NCI-H2196 (cell line): ENCODE results near the gene GOLGA8B.
"Not testable (repeated sequence)": the region's sequence is repeated elsewhere in the genome, so short reads cannot be mapped to it uniquely, and the experiment has no call there.

Source experiments
- DNase-seq: peaks from one replicate; lab custom pipeline; 2025; ENCODE audit not compliant: unreplicated experiment; lab: John Stamatoyannopoulos, UW

Gene GOLGA8B

GRCh38 chr15:34564711-34565110 is 18.7 kb downstream of the GOLGA8B start:
- not testable (repeated sequence) for DNase-seq

- DNase-seq = not testable (repeated sequence)
Measured at GRCh38 chr15:34560814-34561213, 22.6 kb downstream of the GOLGA8B start.

GRCh38 chr15:34559764-34560163 is 23.7 kb downstream of the GOLGA8B start:
- not testable (repeated sequence) for DNase-seq

- not testable (repeated sequence) for DNase-seq
Measured at GRCh38 chr15:34555162-34555561, 28.3 kb downstream of the GOLGA8B start.

GRCh38 chr15:34554716-34555115 is 28.7 kb downstream of the GOLGA8B start:
- DNase-seq = not testable (repeated sequence)

- DNase-seq = not testable (repeated sequence)
Measured at GRCh38 chr15:34554126-34554525, 29.3 kb downstream of the GOLGA8B start.

GRCh38 chr15:34550129-34550528 is 33.3 kb downstream of the GOLGA8B start:
- not testable (repeated sequence) for DNase-seq

GRCh38 chr15:34549381-34549809 is 34.1 kb downstream of the GOLGA8B start:
- not testable (repeated sequence) for DNase-seq

- DNase-seq = not testable (repeated sequence)
Measured at GRCh38 chr15:34543860-34544649, 39.4 kb downstream of the GOLGA8B start.

- not testable (repeated sequence) for DNase-seq
Measured at GRCh38 chr15:34535857-34536256, 47.6 kb downstream of the GOLGA8B start.
